Lung microvascular endothelial cell (primary cell): ENCODE results near the gene CYB5RL. TPM values are rescaled to one million over a fixed set of nuclear protein-coding genes. Genes with fewer than 3 reads are reported as not detected.
A peak's percentile ranks its signal among the peaks of the same experiment; 100 is the strongest.
"Not testable (repeated sequence)": the region's sequence is repeated elsewhere in the genome, so short reads cannot be mapped to it uniquely, and the experiment has no call there.

ENCODE experiments used
- DNase-seq, 2 donors: peaks; one replicate each; pipeline versions ENCODE4 v3.0.0 to v3.0.0-alpha.2; 2010; ENCODE audit warnings: low read depth in 2 of 2
- total RNA-seq: library from RNA; depleted of rRNA; stranded (reverse); fragments of >200 nt; gene quantifications from 2 replicates; pipeline ENCODE4 v1.2.1, GENCODE V29; 2014

Gene CYB5RL
- 2.6 and 4.2 TPM in 2 replicates for total RNA-seq

DNA sequence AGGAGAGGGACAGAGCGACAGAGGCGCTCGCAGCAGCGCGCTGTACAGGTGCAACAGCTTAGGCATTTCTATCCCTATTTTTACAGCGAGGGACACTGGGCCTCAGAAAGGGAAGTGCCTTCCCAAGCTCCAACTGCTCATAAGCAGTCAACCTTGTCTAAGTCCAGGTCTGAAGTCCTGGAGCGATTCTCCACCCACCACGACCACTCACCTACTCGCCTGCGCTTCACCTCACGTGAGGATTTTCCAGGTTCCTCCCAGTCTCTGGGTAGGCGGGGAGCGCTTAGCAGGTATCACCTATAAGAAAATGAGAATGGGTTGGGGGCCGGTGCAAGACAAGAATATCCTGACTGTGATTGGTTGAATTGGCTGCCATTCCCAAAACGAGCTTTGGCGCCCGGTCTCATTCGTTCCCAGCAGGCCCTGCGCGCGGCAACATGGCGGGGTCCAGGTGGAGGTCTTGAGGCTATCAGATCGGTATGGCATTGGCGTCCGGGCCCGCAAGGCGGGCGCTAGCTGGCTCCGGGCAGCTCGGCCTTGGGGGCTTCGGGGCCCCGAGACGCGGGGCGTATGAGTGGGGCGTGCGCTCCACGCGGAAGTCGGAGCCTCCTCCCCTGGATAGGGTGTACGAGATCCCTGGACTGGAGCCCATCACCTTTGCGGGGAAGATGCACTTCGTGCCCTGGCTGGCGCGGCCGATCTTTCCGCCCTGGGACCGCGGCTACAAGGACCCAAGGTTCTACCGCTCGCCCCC is at the start of gene CYB5RL, which contains the start of gene MRPL37:
Gene CYB5RL (minus strand): TSS at position 266 of the 754 bp plus-strand sequence. CDS start 4,414 bp downstream, outside the sequence.
Gene MRPL37 (plus strand): TSS at position 403 of the 754 bp plus-strand sequence. CDS start 77 bp downstream, at position 480.
- DNase-seq = peak; percentile 97

DNA sequence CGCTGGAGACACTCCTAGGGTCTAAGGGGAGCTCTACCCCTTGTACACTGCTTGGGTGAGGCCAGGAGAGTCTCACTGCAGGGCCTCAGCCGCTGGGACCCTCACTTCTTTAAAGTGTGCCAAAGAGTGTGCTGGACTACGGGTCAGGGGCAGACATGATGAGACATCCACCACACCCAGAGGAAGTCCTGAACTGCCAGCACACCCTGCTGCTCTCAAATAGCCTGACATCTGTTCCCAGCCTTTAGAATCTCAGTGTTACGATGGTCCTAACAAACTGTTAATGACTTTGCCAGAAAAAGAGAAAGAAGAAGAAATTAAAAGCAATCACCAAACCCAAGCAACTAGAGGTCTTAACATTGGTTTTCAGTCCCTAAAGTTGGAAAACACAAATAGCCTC is 49.1 kb upstream of the CYB5RL start:
- peak in 1 of 2 donors; percentile 42 for DNase-seq

GRCh38 chr1:54247863-54248515 is 48.2 kb upstream of the CYB5RL start:
- no peak for DNase-seq

DNA sequence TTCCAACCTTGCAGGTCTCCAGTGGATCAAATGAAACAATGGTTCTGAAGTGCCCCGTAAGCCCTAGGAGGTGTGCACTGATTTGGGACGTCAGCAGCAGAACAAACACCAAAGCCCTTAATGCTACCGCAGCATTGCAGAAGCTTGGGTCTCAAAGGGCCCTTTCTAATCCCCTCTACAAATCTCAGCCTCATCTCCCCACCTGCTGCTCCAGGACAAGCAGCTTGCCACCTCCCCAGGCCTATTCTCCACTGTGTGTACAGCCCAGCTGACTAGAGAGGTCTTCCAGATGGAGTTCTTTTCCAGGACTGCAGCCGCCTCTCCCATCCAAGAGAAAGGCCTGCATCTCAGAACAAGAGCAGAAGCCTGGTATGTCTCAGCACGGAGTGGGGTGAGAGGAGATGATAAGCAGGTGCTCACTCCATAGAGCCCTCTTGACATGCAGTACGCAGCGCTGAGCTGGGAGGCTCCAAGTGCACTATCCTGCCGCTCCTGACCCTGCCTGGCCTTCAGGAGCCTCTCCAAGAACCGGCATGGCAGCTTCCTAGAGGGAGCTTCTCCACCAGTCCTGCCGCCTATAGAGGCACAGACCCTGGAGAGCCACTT is 46.4 kb upstream of the CYB5RL start:
- no peak for DNase-seq

- peak; percentile 36 to 52 for DNase-seq
Observed at GRCh38 chr1:54245501-54245900, 45.7 kb upstream of the CYB5RL start.

DNA sequence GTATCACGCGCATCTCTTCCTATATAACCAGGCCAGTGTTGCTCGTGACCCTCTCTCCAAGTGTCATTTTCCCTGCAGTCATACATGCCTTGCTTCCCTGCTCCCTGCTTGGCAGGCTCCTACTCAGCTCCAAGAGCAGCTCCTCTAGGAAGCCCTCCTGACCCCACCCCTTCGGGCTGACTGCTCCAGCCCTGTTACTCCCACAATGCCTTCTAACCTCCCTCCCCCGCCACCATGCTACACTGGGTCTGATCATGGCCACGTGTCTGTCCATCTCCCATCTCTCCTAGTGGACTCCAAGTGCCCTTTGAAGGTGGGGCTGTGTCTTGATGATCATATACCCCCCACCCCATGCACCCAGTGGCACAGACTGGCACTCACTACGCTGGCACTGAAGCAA is 44.8 kb upstream of the CYB5RL start:
- no peak for DNase-seq

DNA sequence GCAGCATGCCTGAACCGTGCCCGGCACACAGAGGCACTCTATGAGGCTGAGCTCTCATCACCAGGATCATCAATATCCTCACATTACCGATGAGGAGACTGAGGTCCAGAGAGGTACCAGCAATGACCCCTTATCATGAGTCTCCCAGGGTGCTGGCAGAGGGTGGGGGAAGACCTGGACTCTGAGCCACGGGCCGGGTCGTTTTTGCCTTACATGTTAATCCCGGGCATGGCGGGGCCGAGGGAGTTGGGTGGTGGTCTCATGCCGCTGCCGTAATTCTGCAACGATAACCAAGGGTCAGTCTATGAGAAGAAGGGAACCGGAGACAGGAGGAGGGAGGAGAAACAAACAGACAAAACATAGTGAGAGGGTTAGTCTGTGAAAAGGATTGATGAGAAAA is 43.2 kb upstream of the CYB5RL start:
- no peak for DNase-seq

GRCh38 chr1:54241364-54241763 is 41.5 kb upstream of the CYB5RL start:
- DNase-seq = no peak

DNA sequence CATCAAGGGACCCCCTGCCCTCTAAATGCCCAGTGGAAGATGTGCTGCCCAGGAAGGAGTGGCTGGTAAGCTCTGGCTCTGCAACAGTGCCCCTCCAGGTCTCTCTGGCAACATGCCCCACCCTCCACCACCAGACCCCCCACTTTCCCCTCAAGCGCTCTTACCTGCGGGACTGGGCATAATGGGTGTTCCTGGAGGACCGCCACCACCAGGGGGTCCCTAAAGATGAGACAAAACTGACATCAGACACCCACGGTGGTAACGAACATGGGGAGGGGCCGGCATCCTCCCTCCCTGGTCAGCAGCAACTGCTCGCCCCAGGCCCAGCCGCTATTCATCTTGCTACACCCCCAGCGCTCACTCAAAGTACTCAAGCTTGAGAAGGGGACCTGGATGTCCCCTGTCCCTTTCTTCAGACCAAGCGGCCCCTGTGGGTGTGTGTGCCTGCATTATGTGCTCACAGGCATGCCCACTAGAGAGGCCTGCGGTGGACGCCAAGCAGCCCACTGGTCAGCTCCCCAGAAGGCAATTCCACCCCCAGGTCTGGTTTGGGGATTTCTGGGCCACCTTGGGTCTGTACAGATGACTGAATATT is 41.0 kb upstream of the CYB5RL start:
- DNase-seq = no peak

DNA sequence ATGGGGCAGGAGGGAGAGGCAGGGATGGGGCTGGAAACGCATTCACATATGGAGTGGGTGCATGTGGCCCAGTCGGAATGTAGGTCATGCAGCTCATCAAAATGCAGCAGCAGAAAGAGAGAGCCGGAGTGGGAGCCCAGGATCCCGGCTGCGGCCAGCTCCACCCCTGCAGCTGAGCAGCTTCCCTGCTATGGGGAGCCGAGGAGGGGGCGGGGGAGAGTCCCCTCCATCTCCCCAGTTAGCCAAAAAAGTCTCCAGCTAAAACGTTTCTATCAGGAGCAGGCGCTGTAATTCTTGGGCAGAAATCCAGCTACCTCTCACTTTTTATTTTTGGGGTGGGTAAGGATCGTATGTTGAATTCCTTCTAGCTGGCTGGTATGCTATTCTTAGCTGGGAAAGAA is 39.8 kb upstream of the CYB5RL start:
- DNase-seq = no peak

GRCh38 chr1:54239035-54239383 is 39.2 kb upstream of the CYB5RL start:
- no peak for DNase-seq

- no peak for DNase-seq
Observed at GRCh38 chr1:54238353-54239034, 38.7 kb upstream of the CYB5RL start.

DNA sequence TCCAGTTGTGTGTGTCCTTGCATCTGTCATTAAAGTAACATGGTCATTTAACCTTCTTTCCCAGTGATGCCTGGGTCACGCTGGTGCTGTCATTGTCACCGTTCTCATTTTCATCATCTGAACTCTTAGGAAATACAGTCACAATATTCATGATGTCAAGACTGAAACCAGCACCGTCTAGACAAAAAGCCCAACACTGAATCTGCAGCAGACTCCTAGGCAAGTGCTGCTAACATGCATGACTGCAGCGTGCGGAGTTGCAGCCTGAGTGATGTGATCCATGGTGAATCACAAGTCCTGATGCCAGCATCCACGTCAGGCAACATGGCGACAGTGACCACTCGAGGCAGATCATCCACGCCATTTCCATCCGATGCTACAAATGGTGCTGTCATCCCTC is 37.8 kb upstream of the CYB5RL start:
- DNase-seq = no peak

DNA sequence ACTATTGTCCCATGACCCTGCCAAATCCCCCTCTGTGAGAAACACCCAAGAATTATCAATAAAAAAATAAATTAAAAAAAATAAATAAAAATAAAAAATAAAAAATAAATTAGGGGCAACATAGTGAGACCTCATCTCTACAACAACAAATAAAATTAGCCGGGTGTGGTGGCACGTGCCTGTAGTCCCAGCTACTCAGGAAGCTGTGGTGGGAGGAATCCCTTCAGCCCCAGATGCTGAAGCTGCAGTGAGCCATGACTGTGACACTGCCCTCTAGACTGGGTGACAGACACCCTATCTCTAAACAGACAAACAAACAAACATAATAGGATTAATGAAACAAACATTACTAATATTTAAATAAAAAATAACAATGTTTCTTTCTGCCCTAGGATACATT is 34.5 kb upstream of the CYB5RL start:
- no peak for DNase-seq

DNA sequence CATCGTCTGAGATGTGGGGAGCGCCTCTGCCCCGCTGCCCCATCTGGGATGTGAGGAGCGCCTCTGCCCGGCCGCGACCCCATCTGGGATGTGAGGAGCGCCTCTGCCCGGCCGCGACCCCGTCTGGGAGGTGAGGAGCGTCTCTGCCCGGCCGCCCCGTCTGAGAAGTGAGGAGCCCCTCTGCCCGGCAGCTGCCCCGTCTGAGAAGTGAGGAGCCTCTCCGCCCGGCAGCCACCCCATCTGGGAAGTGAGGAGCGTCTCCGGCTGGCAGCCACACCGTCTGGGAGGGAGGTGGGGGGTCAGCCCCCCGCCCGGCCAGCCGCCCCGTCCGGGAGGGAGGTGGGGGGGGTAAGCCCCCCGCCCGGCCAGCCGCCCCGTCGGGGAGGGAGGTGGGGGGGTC is 33.4 kb upstream of the CYB5RL start:
- DNase-seq = not testable (repeated sequence)

DNA sequence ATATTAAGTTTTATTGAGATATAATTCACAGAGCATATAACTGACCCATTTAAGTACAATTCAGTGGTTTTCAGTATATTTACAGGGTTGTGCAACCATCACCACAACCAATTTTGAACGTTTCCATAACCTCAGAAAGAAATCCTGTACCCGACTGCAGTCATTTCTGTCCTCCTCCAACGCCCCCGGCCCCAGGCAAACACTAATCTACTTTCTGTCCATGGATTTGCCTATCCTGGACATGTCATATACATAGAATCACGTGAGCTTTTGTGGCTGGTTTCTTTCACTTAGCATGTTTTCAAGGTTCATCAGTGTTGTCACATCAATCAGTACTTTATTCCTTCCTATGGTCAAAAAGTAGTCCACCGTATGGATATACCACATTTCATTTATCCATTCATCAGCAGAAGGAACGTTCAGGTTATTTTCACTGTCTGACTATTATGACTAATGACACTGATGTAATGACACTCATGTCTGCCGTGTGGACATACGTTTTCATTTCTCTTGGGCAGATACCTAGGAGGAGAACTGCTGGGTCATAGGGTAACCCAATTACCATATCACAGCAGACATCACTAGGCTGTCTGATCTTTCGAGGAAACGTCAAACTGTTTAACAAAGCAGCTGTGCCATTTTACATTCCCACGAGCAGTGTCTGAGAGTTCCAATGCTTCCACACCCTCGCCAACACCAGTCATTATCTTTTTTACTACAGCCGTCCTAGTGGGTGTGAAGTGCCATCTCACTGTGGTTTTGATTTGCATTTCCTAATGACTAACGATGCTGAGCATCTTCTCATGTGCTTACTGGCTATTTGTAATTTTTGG is 30.9 kb upstream of the CYB5RL start:
- no peak for DNase-seq

GRCh38 chr1:54229281-54229891 is 29.6 kb upstream of the CYB5RL start:
- DNase-seq = no peak

GRCh38 chr1:54228638-54229079 is 28.8 kb upstream of the CYB5RL start:
- no peak for DNase-seq

DNA sequence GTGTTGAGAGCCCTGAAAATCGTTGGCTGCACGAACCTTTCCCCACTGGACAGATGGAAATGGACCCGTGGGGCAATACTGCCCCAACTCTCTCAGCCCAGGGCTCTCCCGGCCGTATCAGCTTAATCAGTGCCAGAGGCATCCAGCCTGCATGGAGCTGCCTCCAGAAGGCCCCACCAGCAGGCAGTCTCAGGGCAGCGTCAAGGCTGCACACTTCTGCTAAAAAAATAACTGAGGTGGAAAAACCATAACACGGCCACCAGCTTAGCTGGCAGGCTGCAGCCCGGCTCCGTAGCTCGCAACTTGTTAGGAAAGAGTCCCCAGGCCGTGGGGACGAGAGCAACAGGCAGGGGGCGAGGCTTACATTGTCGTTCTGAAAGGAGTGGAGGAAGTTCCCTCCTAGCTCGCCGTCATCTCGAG is 28.1 kb upstream of the CYB5RL start:
- no peak for DNase-seq

DNA sequence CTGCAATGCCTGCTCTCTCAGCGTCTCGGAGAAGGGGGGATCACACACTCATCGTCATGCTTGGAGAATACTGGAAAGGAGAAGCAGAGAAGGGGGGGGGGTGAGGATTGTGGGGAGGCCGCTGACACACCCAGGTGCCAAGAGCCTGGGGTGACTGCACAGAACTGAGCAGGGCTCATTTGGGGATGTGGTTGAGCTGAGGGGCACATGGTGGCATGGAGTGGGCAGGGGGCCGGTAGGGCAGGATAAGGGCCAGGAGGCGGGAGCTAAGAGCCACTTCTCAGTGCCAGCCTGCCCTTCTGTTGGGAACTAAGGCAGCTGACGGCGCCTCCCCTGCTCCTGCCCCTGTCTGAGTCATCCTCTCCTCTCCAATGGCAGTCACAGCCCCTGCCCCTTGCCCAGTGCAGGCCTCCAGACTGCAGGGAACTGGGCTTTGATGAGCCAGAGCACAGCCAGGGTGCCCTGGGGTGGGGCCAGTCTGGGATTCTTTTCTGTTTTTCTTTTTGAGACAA is 27.3 kb upstream of the CYB5RL start:
- peak in 1 of 2 donors; percentile 37 for DNase-seq
